ENCODE data around the gene ELFN1.

ELFN1 gene

DNA sequence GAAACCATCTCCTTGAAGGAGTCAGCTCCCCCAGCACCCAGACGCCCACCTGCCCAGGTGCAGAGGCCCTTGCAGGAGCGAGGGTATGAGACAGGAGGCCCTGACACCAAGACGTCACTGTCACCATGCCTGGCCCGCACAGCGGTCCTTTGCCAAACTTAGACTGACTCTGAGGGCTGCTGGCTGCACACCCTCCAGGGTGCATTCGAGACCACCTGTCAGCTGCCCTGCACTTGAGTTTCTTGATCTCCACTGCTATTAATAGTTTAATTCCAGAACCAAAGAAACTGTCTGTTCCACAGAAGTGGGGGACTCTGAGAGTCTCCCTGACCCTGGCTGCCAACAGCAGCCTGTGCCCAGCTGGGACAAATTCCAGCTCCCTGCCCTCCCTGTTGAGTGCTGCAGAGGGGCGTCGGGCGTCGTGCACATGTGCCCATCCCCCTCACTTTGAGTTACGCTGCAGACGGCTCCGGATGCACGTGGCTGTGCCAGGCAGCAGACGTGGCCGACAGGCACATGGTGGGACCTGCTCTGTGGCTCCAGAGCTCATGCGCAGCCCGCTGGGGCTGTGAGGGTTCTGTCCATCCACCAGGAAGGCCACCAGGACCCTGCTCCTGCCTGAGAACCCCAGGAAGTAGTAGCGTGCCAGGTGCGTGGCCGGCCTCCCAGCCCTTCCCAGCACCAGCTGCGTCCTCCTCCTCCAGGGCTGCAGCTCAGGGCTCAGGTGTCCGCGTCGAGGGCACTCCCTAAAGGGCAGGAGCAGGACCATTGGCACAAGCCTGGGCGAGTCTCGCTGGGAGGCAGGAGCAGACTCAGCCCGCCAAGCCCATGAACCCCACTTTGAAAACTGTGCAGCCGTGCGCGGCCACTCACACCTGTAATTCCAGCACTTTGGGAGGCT, 24.8 kb downstream of the ELFN1 start:
- no peak for DNase-seq (ENCODE audit: low read depth)

DNA sequence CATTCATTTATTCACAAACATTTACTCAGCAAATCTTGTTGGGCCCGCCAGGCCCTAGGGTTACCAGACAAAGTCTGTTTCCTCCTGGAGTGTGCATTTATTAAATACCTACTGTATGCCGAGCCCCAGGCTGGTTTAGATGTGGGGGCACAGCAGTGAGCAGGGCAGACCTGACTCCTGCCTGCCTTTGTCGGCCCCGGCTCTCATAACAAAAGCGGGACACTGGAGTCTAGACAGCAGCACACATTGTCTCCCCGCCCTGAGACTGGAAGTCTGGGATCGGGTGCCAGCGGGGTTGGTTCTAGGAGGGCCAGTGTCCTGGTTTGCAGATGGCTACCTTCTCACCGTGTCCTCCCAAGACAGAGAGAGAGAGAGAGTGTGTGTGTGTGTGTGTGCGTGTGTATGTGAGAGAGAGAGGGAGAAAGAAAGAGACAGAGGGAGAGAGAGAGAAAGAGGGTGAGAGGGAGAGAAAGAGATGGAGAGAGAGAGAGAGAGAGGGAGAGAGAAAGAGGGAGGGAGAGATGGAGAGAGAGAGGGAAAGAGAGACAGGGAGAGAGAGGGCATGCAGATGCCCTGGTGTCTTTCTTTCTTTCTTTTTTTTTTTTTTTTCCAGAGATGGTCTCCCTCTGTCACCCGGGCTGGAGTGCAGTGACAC, 25.9 kb downstream of the ELFN1 start:
- no peak for DNase-seq (ENCODE audit: low read depth)

DNA sequence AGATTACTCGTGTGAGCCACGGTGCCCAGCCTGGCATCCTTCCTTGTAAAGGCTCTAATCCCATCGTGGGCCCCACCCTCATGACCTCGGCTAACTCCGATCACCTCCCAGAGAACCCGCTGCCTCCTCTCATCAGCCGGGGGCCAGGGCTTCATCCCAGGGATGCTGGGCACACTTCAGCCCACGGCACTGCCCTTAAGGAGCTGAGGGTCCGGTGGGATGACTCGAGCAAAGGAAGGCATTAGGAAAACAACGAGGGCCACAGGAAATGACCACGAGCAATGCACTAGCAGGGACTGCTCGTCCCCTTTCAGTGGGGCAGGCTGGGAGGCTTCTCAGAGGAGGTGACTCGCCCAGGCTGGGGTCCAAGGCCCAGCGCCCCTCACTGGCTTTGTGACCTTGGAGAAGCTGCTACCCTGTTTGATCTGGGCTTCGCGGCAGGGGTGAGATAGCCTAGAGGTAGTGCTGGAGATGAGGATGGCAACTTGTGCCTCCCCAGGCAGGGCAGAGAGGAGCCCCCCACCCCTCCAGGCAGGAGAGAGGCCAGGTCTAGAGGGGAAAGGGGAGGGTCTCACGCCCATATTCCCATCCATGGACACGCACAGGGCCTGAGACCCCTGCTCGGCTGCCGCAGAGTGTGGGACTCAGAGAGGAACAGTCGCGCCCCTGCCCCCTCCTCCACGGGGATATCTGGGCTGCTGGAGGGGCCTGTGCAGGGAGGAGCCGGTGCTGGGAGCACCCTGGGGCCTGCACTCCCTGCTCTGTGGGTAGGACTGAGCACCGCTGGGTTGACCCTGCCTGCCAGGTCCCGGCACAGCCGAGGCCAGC, 26.8 kb downstream of the ELFN1 start:
- no peak for DNase-seq (ENCODE audit: low read depth)

DNA sequence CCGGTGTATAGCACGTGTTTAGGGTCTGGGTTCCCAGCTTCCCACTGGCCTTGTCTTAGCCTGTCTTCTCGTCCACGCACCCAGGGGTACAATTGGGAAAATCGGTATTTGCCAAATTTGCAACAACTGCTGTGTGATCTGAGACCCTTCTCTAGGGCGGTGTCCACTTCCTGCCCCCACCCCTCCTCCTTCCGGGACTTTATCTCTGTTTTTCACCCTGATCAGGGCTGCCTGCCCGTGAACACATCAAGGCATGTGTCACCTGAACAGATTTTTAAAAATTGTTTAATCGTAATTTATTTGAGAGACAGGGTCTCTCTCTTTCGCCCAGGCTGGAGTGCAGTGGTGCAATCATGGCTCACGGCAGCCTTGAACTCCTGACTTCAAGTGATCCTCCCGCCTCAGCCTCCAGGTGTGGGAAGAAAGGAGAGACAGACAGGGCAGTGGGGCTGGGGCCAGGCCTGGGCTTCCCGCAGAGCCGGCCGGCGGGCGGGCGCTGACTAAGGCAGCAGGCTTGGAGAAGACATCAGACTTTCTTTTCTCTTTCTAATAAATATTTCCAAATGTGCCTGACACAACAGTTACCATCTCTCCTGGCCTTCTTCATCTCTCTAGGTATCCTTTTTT, 27.5 kb downstream of the ELFN1 start:
- no peak for DNase-seq (ENCODE audit: low read depth)

DNA sequence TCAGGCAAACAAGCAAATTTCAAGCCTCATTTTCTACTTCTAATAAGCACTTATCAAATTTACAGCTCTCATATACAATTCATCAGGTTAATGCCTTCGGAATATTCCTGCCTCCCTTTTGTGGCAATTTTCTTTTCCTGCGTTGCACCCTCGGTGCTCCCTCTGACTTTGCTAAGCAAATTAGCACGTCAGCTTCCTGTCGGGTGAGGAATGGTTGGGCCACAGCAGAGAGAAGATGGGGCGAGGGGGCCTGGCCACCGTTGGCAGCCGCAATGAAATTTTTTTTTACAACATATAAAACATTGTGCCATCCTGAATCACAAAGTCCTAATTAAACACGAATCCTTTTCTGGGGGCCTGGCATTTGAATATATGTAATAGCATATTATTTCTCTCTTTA, 28.1 kb downstream of the ELFN1 start:
- no peak for DNase-seq (ENCODE audit: low read depth)

DNA sequence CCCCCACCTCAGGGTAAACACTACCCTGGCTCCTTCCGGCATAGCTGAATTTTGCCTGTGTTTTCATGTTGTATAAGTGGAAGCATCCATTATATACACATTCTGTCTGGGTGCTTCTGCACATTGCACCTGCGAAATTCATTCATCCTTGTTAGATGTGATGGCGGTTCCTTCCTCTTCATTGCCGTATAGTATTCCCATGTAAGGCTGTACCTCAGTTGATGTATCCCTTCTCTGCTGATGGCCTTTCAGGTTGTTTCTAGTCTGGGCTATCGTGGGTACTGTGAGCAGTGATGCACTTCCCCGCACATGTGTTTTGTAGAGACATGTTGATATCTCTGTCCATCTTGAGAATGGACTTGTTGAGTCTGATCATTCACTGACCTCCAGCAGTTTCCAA, 28.9 kb downstream of the ELFN1 start:
- no peak for DNase-seq (ENCODE audit: low read depth)

DNA sequence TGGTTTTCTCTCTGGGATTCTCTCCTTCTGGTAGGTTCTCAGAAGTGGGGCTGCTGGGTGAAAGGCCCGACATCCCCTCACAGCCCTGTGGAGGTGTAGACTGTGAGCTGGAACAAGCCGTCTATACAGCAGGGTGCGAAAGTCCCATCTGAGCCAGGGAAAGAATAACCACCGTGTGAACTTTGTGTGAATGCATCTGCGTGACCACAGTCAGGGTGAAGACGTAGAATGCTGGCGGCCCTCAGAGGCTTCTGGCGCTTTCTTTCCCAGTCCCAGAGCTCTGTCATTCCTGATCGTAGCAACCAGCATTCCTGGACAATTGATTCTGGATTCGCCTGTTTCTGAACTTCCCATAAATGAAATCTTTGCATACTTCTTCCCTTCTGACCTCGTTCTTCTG, 30.0 kb downstream of the ELFN1 start:
- no peak for DNase-seq (ENCODE audit: low read depth)

DNA sequence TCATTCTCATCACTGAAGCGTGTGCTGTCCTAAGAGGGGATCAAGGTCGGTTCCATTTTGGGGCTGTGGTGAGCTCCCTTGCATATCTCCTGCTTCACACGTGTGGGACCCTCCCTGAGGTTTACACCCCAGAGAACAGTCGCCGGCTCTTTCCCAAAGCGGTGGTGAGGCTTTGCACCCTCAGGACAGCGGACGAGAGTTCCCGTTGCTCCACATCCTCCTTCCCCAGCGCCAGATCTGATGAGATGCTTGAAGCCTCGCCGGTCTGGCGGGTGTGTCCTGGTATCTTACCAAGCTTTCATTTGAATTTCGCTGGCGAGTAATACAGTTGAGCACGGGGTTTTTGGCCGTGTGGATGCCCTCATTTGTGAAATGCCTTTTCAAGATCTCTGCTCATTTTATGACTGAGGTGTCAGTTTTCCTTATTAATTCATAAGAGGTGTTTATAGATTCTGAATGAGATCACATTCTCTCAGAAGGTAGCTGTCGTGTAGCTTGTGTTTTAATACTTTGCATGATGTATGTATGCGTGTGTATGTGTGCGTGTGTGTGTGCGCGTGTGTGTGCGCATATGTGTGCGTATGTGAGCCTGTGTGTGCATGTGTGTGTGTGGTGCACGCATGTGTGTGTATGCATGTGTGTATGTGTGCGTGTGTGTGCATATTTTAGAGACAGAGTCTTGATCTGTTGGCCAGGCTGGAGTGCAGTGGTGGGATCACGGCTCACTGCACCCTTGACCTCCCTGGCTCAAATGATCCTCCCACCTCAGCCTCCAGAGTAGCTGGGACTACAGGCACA, 30.7 kb downstream of the ELFN1 start:
- no peak for DNase-seq (ENCODE audit: low read depth)

DNA sequence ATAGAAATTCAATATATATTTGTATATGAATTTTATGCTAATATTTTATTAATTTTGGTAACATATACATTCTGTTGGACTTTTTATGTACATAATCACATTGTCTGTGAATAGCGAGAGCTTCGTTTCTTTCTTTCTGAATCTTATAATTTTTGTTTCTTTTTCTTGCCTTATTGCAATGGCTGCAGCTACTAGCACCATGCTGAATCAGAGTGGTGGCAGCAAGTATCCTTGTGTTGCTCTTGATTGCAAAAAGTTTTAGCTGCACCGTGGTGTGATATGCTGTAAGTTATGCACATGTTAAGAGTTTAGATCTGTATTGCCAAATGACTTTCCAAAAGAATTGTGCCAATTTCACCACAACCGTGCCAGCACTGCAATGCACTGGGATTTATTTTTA, 32.6 kb downstream of the ELFN1 start:
- no peak for DNase-seq (ENCODE audit: low read depth)

DNA sequence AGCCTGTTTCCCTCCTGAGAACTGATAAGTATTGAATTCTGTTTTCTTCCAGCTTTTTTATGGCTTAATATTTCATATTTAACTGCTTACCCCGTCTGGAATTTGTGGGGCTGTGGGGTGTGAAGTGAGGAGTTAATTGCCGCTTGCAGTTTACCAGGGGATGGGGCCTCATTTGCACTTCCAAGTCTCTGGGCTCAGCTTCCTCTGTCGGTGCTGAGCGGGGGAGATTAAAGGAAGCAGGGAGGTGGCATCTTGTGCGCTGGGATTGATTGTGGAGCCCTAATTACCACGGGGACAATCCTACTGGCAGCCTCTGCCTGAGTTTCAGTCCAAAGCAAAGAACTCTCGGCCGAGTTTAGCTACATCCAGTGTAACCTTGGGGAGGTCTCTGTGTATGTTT, 33.4 kb downstream of the ELFN1 start:
- no peak for DNase-seq (ENCODE audit: low read depth)

DNA sequence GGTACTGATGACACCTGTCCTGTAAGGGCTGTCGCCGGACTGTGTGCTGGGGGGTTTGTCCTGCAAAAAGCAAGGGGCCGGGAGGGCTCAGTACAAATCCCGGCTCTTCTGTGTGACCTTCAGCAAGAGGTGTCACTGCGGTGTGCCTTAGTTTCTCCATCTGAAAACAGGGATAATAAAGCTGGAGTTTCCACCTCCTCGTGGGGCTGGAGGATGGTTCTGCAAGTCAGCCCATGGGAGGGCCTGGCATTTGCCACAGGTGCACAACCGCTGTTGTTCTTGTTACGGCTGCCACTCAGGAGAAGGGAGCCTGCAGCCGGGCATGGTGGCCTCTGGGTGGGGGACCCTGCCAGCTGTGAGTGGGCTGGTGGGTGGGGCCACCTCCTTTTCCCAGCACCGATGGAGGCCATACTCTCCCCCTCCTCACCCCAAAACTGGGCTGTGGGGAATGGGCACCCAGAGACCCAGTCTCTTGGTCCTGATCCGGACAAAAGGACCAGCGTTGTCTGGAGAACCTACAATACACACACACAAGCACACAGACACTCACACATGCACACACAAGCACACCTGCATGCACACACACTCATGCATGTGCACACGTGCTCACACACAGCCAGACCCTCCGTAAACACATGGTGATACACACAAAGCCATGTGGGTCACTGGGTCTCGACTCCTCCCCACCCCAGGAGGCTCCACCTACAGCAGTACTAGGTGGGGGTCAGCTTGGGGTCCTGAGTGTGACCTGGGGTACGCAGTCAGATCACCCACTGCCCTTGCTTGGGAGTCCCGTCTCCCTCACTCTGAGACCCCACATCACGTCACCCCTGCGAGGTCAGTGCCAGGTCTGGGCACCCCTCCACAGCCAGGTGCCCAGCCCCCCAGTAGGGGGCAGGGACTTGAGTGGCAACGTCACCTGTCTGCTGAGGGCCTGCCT, 34.1 kb downstream of the ELFN1 start:
- no peak for DNase-seq (ENCODE audit: low read depth)

DNA sequence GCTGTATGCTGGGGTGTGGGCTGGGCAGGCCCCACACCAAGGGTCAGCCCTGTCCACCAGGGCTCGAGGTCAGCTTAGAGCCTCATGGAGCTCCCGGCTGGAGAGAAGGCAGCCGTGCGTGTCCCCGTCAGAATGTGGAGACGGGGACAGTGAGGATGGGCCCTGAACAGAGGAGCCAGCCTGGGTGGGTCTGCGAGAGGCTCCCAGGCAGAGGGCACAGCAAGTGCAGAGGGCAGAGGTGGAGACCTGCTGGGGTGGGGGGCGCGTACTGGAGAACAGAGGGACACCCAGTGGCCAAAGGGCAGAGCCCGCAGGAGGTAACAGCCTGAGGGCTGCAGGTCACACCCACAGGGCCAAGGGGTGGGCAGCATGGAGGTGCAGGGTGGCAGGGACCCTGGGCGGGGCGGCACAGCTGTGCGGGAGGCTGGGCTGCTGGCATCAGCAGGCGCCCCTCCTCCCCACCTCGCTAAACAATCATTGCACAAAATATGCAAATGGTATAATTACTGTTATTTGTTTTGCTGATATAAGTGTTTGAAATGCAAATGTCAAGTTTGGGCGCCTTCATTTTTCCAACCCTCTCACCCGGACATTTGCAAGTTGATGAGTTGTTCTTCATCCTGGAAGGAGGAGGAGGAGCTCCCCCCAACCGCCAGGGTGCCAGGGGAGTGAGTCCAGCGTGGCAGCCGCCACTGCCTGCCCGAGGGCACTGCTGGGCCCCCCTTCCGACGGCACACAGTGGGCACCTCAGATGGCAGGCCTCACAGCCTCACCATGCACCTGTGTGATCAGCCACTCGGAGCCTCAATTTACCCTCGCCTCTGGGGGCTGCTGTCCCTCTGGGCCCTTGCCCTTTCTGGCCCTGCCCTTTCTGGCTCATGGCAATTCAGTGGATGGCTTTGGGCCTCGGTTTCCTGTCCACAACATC, 35.0 kb downstream of the ELFN1 start:
- DNase-seq (ENCODE audit: low read depth): no peak

DNA sequence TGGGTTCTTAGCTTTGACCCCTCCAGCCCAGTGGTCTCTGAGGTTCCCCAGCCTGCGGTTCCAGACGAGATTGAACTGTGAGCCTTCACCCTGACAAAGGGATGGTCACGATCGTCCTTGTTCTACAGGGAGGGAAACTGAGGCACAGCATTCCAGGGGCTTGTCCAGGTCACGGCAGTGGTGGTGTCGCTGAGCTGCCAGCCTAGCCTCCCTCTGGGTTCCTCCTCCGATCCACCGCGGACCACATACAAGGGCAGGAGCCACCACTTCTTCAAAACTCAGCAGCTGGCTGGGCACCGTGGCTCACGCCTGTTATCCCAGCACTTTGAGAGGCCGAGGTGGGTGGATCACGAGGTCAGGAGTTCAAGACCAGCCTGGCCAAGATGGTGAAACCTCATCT, 35.8 kb downstream of the ELFN1 start:
- DNase-seq (ENCODE audit: low read depth): no peak

DNA sequence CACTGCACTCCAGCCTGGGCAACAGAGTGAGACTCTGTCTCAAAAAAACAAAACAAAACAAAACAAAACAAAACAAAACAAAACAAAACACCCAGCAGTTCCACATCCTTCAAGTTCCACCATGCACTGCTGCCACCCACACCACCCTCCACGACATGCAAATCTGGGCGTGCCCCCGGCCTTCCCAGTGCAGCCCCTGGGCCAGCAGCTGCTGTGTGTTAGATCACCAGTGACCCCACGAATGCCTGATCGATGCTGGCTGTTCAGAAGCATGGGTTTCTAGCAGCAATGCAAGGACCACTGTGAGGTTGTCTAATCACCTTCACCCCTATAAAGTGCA, 36.3 kb downstream of the ELFN1 start:
- no peak for DNase-seq (ENCODE audit: low read depth)

DNA sequence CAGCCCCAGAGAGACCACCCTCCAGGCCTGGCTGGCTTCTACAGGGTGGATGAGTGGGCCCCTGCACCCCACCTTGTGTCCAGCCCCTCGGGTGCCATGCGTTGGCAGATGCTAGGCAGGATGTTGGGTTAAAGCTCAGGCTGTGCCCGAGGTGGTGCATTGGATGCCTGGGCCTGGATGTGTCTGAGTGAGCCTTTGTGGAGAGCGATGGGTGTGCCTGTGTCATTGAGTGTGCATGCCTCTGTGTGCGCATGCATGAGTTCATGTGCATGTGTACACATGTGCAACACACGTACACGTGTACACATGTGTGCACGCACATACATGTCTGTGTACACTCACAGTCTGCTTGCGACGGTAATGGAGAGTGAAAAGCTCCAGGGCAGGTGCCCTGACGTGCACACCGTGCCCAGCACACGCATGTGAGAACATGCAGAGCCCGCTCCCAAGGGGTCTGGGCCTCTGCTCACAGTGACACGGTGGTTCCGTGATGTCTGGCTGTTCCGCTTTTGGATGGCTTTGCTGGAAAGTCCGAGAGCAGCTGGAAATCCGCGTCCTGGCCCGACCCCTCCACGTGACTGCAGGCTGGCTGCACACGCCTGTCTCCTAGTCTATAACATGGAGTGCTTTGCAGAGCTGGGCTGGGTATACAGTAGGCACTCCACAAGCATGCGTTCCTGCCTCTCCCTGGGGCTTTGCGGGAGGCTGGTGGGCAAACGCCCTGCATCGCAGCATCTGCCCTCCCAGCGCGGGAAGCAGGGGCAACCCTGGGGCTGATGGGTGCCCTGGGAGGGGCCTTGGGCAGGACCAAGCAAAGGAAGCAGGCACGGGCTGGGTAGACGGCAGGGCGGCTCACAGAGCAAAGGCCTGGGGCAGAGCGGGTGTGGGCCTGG, 36.9 kb downstream of the ELFN1 start:
- no peak for DNase-seq (ENCODE audit: low read depth)

DNA sequence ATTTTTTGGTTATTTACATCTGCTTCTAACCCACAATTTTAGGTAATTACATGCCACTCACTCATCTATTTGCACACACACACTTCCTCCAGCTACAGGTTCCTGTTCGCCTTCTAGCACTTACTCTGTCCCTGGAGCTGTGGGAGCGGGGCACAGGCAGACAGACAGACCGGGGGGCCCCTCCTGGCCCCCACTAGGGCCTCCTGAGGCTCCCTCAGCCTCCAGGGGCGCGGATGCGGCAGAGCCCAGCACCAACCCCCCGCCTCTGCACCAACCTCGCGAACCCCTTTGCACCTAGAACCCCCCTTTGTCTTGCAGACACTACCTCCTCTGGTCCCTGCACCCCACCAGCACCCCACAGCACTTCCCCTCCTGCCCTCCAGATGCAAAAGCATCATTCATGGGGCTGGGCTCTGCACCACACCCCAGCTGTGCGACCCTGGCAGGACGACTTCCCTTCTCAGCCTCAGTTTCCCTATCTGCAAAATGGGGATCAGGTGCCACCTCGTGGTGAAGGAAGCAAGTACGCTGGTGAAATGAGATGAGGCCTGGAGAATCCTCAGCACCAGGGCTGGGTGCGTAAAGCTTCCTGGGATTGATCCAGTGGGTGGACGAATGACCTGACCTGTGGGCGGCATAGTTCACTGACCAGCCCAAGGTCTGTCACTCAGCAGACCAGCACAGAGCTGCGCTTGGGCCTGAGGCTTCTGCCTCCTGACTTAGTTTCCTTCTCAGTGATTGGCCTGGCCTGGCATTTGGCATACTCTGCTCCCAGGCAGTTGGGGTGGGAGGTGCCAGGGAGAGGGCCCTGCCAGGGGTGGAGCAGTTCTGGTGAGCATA, 37.9 kb downstream of the ELFN1 start:
- DNase-seq (ENCODE audit: low read depth): no peak

DNA sequence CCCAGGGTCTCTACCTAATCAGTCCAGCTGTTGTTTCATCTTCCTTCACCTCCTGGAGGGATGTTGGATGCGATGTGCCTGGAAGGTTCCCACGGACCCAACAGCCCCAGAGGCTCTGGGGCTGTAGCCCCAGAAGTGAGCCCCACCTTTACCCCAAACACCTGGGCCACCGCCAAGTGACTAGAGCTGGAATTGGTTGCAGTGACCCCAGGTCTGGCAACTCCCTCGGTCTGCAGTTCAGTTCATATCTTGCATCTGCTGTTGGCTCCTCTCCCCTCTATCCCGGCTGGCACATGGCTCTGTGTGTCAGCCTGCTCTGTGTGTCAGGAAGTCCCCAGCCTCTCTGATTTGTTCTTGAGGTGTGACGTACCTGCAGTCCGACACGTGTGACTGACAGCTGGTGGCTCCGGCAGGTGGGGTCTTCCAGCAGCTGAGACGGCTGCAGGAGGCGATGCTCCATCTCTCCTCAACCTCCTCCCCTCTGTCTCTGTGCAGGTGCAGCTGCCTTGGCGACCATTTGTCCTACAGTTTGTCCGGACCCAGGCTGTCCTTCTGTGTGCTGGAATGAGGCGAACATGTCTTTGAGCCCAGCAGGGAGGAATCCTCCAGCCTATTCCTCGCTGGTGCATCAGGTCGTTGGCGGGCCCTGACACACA, 38.6 kb downstream of the ELFN1 start:
- DNase-seq (ENCODE audit: low read depth): no peak

All from activated T-cell treated with anti-CD3 and anti-CD28 coated beads for 48 hours (primary cell).